ENCODE results near the gene CSNK2A2.
A peak's percentile ranks its signal among the peaks of the same experiment; 100 is the strongest.

Gene CSNK2A2

GRCh38 chr16:58205276-58206036 lies 7.5 kb upstream of the CSNK2A2 start:
- no peak overlapping the region for H3K4me3 ChIP-seq (ENCODE audit: low read length in 2 of 2)
- no CpG with 5 or more reads among the region's 10 CpGs for WGBS, 2 donors (ENCODE audit: extremely low coverage in 2 of 2, insufficient read length in 2 of 2, insufficient replicate concordance in 1 of 2)
- no peak overlapping the region for H2AK5ac ChIP-seq (ENCODE audit: low read depth, low read length)
- H4K91ac ChIP-seq (ENCODE audit: low read depth, low read length, poor library complexity) = no peak overlapping the region
- peaks cover 0 to 19% (median 0%) of the 10 kb centered on the region in 3 experiments for H3K27me3 ChIP-seq (ENCODE audit: control insufficient read depth in 3 of 3, insufficient read depth in 3 of 3, low read depth in 1 of 3, low read length in 3 of 3)
- no peaks in the 10 kb centered on the region for H3K4me1 ChIP-seq (ENCODE audit: control insufficient read depth in 2 of 2, insufficient read depth in 1 of 2, low read depth in 1 of 2, low read length in 2 of 2)
- H3K18ac ChIP-seq (ENCODE audit: low read length) = no peak overlapping the region
- H3K27ac ChIP-seq (replicated peaks; ENCODE audit: low read length) = no peak overlapping the region
- no peak overlapping the region for H2BK5ac ChIP-seq (ENCODE audit: low read length)
- H2BK120ac ChIP-seq (ENCODE audit: low read depth, low read length) = no peak overlapping the region
- DNase-seq (ENCODE audit: low spot score) = no peak
- no peak overlapping the region for H3K23ac ChIP-seq (ENCODE audit: low read depth, low read length, poor library complexity)
- no peak overlapping the region for H4K8ac ChIP-seq (ENCODE audit: low read depth, low read length)
- no peak overlapping the region for H3K9ac ChIP-seq (ENCODE audit: low read depth, low read length, poor library complexity)
- no peak overlapping the region for H2BK12ac ChIP-seq (ENCODE audit: low read length)
- H3K4ac ChIP-seq (ENCODE audit: low read length) = no peak overlapping the region
- no peaks in the 10 kb centered on the region for H3K79me1 ChIP-seq (ENCODE audit: low read depth, low read length)
- H3K36me3 ChIP-seq (replicated peaks in 1 of 2; ENCODE audit: control insufficient read depth in 2 of 2, insufficient read depth in 2 of 2, low read length in 2 of 2) = no peaks in the 10 kb centered on the region
- H3K9me3 ChIP-seq (replicated peaks in 1 of 2; ENCODE audit: control insufficient read depth in 2 of 2, insufficient read depth in 1 of 2, low read depth in 1 of 2, low read length in 2 of 2) = no peaks in the 10 kb centered on the region
- H2AFZ ChIP-seq (ENCODE audit: low read length) = no peak overlapping the region
- no peak overlapping the region for H3K4me2 ChIP-seq (ENCODE audit: insufficient read depth, low read length, poor library complexity, severe bottlenecking)
- H2BK15ac ChIP-seq (ENCODE audit: low read length) = no peak overlapping the region
- no peak overlapping the region for H3K14ac ChIP-seq (ENCODE audit: low read length)

- Histone ChIP-seq H2BK12ac (ENCODE audit: low read length) (no peak overlapping the region), H3K23ac (ENCODE audit: low read depth, low read length, poor library complexity) (no peak overlapping the region), H3K18ac (ENCODE audit: low read length) (no peak overlapping the region), H3K4me2 (ENCODE audit: insufficient read depth, low read length, poor library complexity, severe bottlenecking) (no peak overlapping the region), H3K4me1 (ENCODE audit: control insufficient read depth in 2 of 2, insufficient read depth in 1 of 2, low read depth in 1 of 2, low read length in 2 of 2) (peaks cover 6 to 7% of the 10 kb centered on the region in 2 donors), H2BK120ac (ENCODE audit: low read depth, low read length) (no peak overlapping the region), H3K9ac (ENCODE audit: low read depth, low read length, poor library complexity) (no peak overlapping the region), H3K79me1 (ENCODE audit: low read depth, low read length) (peaks cover 4% of the 10 kb centered on the region), H2AFZ (ENCODE audit: low read length) (no peak overlapping the region), H3K27me3 (ENCODE audit: control insufficient read depth in 3 of 3, insufficient read depth in 3 of 3, low read depth in 1 of 3, low read length in 3 of 3) (peaks cover 0 to 38% (median 0%) of the 10 kb centered on the region in 3 experiments), H3K4me3 (ENCODE audit: low read length in 2 of 2) (no peak overlapping the region), H2BK15ac (ENCODE audit: low read length) (no peak overlapping the region), H3K9me3 (replicated peaks in 1 of 2; ENCODE audit: control insufficient read depth in 2 of 2, insufficient read depth in 1 of 2, low read depth in 1 of 2, low read length in 2 of 2) (no peaks in the 10 kb centered on the region), H3K36me3 (replicated peaks in 1 of 2; ENCODE audit: control insufficient read depth in 2 of 2, insufficient read depth in 2 of 2, low read length in 2 of 2) (peaks cover 0 to 6% of the 10 kb centered on the region in 2 donors), H3K14ac (ENCODE audit: low read length) (no peak overlapping the region), H4K8ac (ENCODE audit: low read depth, low read length) (no peak overlapping the region), H3K27ac (replicated peaks; ENCODE audit: low read length) (no peak overlapping the region), H3K4ac (ENCODE audit: low read length) (no peak overlapping the region), H4K91ac (ENCODE audit: low read depth, low read length, poor library complexity) (no peak overlapping the region), H2BK5ac (ENCODE audit: low read length) (no peak overlapping the region), H2AK5ac (ENCODE audit: low read depth, low read length) (no peak overlapping the region)
- no CpG with 5 or more reads among the region's 5 CpGs for WGBS, 2 donors (ENCODE audit: extremely low coverage in 2 of 2, insufficient read length in 2 of 2, insufficient replicate concordance in 1 of 2)
- DNase-seq (ENCODE audit: low spot score) = no peak
These were observed 3.3 kb upstream of the CSNK2A2 start for GRCh38 chr16:58201163-58201562.

- H3K79me1 ChIP-seq (ENCODE audit: low read depth, low read length) = peaks cover 4% of the 10 kb centered on the region
- H3K27ac ChIP-seq (replicated peaks; ENCODE audit: low read length) = no peak overlapping the region
- no peak overlapping the region for H3K4me2 ChIP-seq (ENCODE audit: insufficient read depth, low read length, poor library complexity, severe bottlenecking)
- no peak for DNase-seq (ENCODE audit: low spot score)
- no peak overlapping the region for H4K91ac ChIP-seq (ENCODE audit: low read depth, low read length, poor library complexity)
- H3K18ac ChIP-seq (ENCODE audit: low read length) = no peak overlapping the region
- no peak overlapping the region for H2AFZ ChIP-seq (ENCODE audit: low read length)
- H2AK5ac ChIP-seq (ENCODE audit: low read depth, low read length) = no peak overlapping the region
- peaks cover 6 to 7% of the 10 kb centered on the region in 2 donors for H3K4me1 ChIP-seq (ENCODE audit: control insufficient read depth in 2 of 2, insufficient read depth in 1 of 2, low read depth in 1 of 2, low read length in 2 of 2)
- H3K36me3 ChIP-seq (replicated peaks in 1 of 2; ENCODE audit: control insufficient read depth in 2 of 2, insufficient read depth in 2 of 2, low read length in 2 of 2) = peaks cover 2 to 15% of the 10 kb centered on the region in 2 donors
- no peak overlapping the region for H3K23ac ChIP-seq (ENCODE audit: low read depth, low read length, poor library complexity)
- H3K4ac ChIP-seq (ENCODE audit: low read length) = no peak overlapping the region
- H3K9ac ChIP-seq (ENCODE audit: low read depth, low read length, poor library complexity) = no peak overlapping the region
- no CpG with 5 or more reads among the region's 7 CpGs for WGBS, 2 donors (ENCODE audit: extremely low coverage in 2 of 2, insufficient read length in 2 of 2, insufficient replicate concordance in 1 of 2)
- no peak overlapping the region for H4K8ac ChIP-seq (ENCODE audit: low read depth, low read length)
- no peak overlapping the region for H2BK15ac ChIP-seq (ENCODE audit: low read length)
- no peak overlapping the region for H3K4me3 ChIP-seq (ENCODE audit: low read length in 2 of 2)
- no peak overlapping the region for H2BK12ac ChIP-seq (ENCODE audit: low read length)
- no peaks in the 10 kb centered on the region for H3K9me3 ChIP-seq (replicated peaks in 1 of 2; ENCODE audit: control insufficient read depth in 2 of 2, insufficient read depth in 1 of 2, low read depth in 1 of 2, low read length in 2 of 2)
- no peak overlapping the region for H2BK5ac ChIP-seq (ENCODE audit: low read length)
- H2BK120ac ChIP-seq (ENCODE audit: low read depth, low read length) = no peak overlapping the region
- H3K14ac ChIP-seq (ENCODE audit: low read length) = no peak overlapping the region
- H3K27me3 ChIP-seq (ENCODE audit: control insufficient read depth in 3 of 3, insufficient read depth in 3 of 3, low read depth in 1 of 3, low read length in 3 of 3) = peaks cover 0 to 38% (median 0%) of the 10 kb centered on the region in 3 experiments
These were observed 2.3 kb upstream of the CSNK2A2 start for GRCh38 chr16:58200004-58200797.

GRCh38 chr16:58198803-58199411 lies 1.0 kb upstream of the CSNK2A2 start:
- H2BK12ac ChIP-seq (ENCODE audit: low read length) = no peak overlapping the region
- H3K4me2 ChIP-seq (ENCODE audit: insufficient read depth, low read length, poor library complexity, severe bottlenecking) = no peak overlapping the region
- H2AFZ ChIP-seq (ENCODE audit: low read length) = peak overlapping the region; percentile 98
- H2BK5ac ChIP-seq (ENCODE audit: low read length) = no peak overlapping the region
- no peak overlapping the region for H4K91ac ChIP-seq (ENCODE audit: low read depth, low read length, poor library complexity)
- no peak overlapping the region for H3K4ac ChIP-seq (ENCODE audit: low read length)
- H3K9me3 ChIP-seq (replicated peaks in 1 of 2; ENCODE audit: control insufficient read depth in 2 of 2, insufficient read depth in 1 of 2, low read depth in 1 of 2, low read length in 2 of 2) = no peaks in the 10 kb centered on the region
- H2BK120ac ChIP-seq (ENCODE audit: low read depth, low read length) = no peak overlapping the region
- WGBS, 2 donors (ENCODE audit: extremely low coverage in 2 of 2, insufficient read length in 2 of 2, insufficient replicate concordance in 1 of 2) = no CpG with 5 or more reads among the region's 3 CpGs
- no peak overlapping the region for H3K18ac ChIP-seq (ENCODE audit: low read length)
- H3K4me1 ChIP-seq (ENCODE audit: control insufficient read depth in 2 of 2, insufficient read depth in 1 of 2, low read depth in 1 of 2, low read length in 2 of 2) = peaks cover 6 to 7% of the 10 kb centered on the region in 2 donors
- H3K79me1 ChIP-seq (ENCODE audit: low read depth, low read length) = peaks cover 4% of the 10 kb centered on the region
- H3K4me3 ChIP-seq (ENCODE audit: low read length in 2 of 2) = peak overlapping the region in 1 of 2 donors; percentile 61
- peaks cover 0 to 33% (median 0%) of the 10 kb centered on the region in 3 experiments for H3K27me3 ChIP-seq (ENCODE audit: control insufficient read depth in 3 of 3, insufficient read depth in 3 of 3, low read depth in 1 of 3, low read length in 3 of 3)
- no peak overlapping the region for H4K8ac ChIP-seq (ENCODE audit: low read depth, low read length)
- no peak overlapping the region for H2AK5ac ChIP-seq (ENCODE audit: low read depth, low read length)
- no peak overlapping the region for H2BK15ac ChIP-seq (ENCODE audit: low read length)
- H3K36me3 ChIP-seq (replicated peaks in 1 of 2; ENCODE audit: control insufficient read depth in 2 of 2, insufficient read depth in 2 of 2, low read length in 2 of 2) = peaks cover 3 to 28% of the 10 kb centered on the region in 2 donors
- no peak for DNase-seq (ENCODE audit: low spot score)
- H3K27ac ChIP-seq (replicated peaks; ENCODE audit: low read length) = no peak overlapping the region
- no peak overlapping the region for H3K23ac ChIP-seq (ENCODE audit: low read depth, low read length, poor library complexity)
- no peak overlapping the region for H3K9ac ChIP-seq (ENCODE audit: low read depth, low read length, poor library complexity)
- no peak overlapping the region for H3K14ac ChIP-seq (ENCODE audit: low read length)
